ENCODE measurements around the gene C20orf144. TPM values are rescaled to one million over a fixed set of nuclear protein-coding genes. Genes with fewer than 3 reads are reported as not detected.
"Not testable (repeated sequence)": the region's sequence is repeated elsewhere in the genome, so short reads cannot be mapped to it uniquely, and the experiment has no call there.

The C20orf144 gene
- total RNA-seq, 5 donors from 2014 or later (not counting 1 experiment from before 2014, with no cell fraction given): 0.16 to 0.26 (median 0.22) TPM; not detected in 1

- no peak overlapping the region for H3K27ac Mint-ChIP-seq
- ATAC-seq (replicated peaks in 1 of 4): no peak
- no peaks in the 10 kb centered on the region for H3K27me3 Mint-ChIP-seq
- H3K4me1 Mint-ChIP-seq: peaks cover 5 to 19% (median 6%) of the 10 kb centered on the region in 3 donors
- Histone ChIP-seq H3K27ac (ENCODE audit: low read length) (no peak overlapping the region), H3K4me1 (ENCODE audit: control insufficient read depth in 1 of 2, extremely low read depth in 1 of 2, insufficient read depth in 2 of 2, low read length in 2 of 2) (peaks cover 0 to 16% of the 10 kb centered on the region in 2 experiments), H3K9me3 (no peaks in the 10 kb centered on the region), H3K4me3 (ENCODE audit: control insufficient read depth in 1 of 2, extremely low read depth in 1 of 2, low read length in 1 of 2) (no peak overlapping the region), H3K36me3 (ENCODE audit: control insufficient read depth in 2 of 2, extremely low read depth in 1 of 2, insufficient read depth in 1 of 2, low read length in 1 of 2) (peaks cover 8 to 50% of the 10 kb centered on the region in 2 donors), H3K27me3 (replicated peaks in 1 of 2; ENCODE audit: control insufficient read depth in 2 of 2, extremely low read depth in 1 of 2, insufficient read depth in 2 of 2, low read length in 1 of 2) (no peaks in the 10 kb centered on the region)
- 95% methylated on average over 28 of the region's 28 CpGs for WGBS (ENCODE audit: insufficient coverage)
- peaks cover 29% of the 10 kb centered on the region for H3K36me3 Mint-ChIP-seq
- no peak overlapping the region for H3K4me3 Mint-ChIP-seq
- ChIA-PET CTCF (no interaction called here), POLR2A (no interaction called here)
- no peaks in the 10 kb centered on the region for H3K9me3 Mint-ChIP-seq
- DNase-seq: no peak
Observed at GRCh38 chr20:33644313-33645071, 17.6 kb upstream of the C20orf144 start.

GRCh38 chr20:33645072-33645358 is 17.1 kb upstream of the C20orf144 start:
- H3K36me3 Mint-ChIP-seq: peaks cover 26% of the 10 kb centered on the region
- no peak overlapping the region for H3K27ac Mint-ChIP-seq
- peaks cover 5 to 19% (median 7%) of the 10 kb centered on the region in 3 donors for H3K4me1 Mint-ChIP-seq
- DNase-seq (no peak), ATAC-seq (replicated peaks in 1 of 4) (no peak)
- H3K9me3 ChIP-seq: no peaks in the 10 kb centered on the region
- H3K4me3 Mint-ChIP-seq: no peak overlapping the region
- ChIA-PET CTCF (no interaction called here), POLR2A (no interaction called here)
- H3K27me3 ChIP-seq (replicated peaks in 1 of 2; ENCODE audit: control insufficient read depth in 2 of 2, extremely low read depth in 1 of 2, insufficient read depth in 2 of 2, low read length in 1 of 2): no peaks in the 10 kb centered on the region
- peaks cover 5 to 45% of the 10 kb centered on the region in 2 donors for H3K36me3 ChIP-seq (ENCODE audit: control insufficient read depth in 2 of 2, extremely low read depth in 1 of 2, insufficient read depth in 1 of 2, low read length in 1 of 2)
- no peaks in the 10 kb centered on the region for H3K9me3 Mint-ChIP-seq
- peaks cover 0 to 16% of the 10 kb centered on the region in 2 experiments for H3K4me1 ChIP-seq (ENCODE audit: control insufficient read depth in 1 of 2, extremely low read depth in 1 of 2, insufficient read depth in 2 of 2, low read length in 2 of 2)
- no peak overlapping the region for H3K4me3 ChIP-seq (ENCODE audit: control insufficient read depth in 1 of 2, extremely low read depth in 1 of 2, low read length in 1 of 2)
- WGBS (ENCODE audit: insufficient coverage): 100% methylated on average over 2 of the region's 4 CpGs
- H3K27ac ChIP-seq (ENCODE audit: low read length): no peak overlapping the region
- no peaks in the 10 kb centered on the region for H3K27me3 Mint-ChIP-seq

- Histone ChIP-seq H3K36me3 (ENCODE audit: control insufficient read depth in 2 of 2, extremely low read depth in 1 of 2, insufficient read depth in 1 of 2, low read length in 1 of 2) (peaks cover under 1 to 41% of the 10 kb centered on the region in 2 donors), H3K27me3 (replicated peaks in 1 of 2; ENCODE audit: control insufficient read depth in 2 of 2, extremely low read depth in 1 of 2, insufficient read depth in 2 of 2, low read length in 1 of 2) (no peaks in the 10 kb centered on the region), H3K4me1 (ENCODE audit: control insufficient read depth in 1 of 2, extremely low read depth in 1 of 2, insufficient read depth in 2 of 2, low read length in 2 of 2) (peaks cover 0 to 16% of the 10 kb centered on the region in 2 experiments), H3K9me3 (no peaks in the 10 kb centered on the region), H3K27ac (ENCODE audit: low read length) (no peak overlapping the region), H3K4me3 (ENCODE audit: control insufficient read depth in 1 of 2, extremely low read depth in 1 of 2, low read length in 1 of 2) (no peak overlapping the region)
- H3K4me1 Mint-ChIP-seq: peaks cover 5 to 19% (median 7%) of the 10 kb centered on the region in 3 donors
- no peaks in the 10 kb centered on the region for H3K9me3 Mint-ChIP-seq
- no peak overlapping the region for H3K27ac Mint-ChIP-seq
- no peaks in the 10 kb centered on the region for H3K27me3 Mint-ChIP-seq
- ATAC-seq (replicated peaks in 1 of 4) (no peak), DNase-seq (no peak)
- H3K36me3 Mint-ChIP-seq: peaks cover 22% of the 10 kb centered on the region
- ChIA-PET CTCF (interaction anchor here in 1 of 2 donors (0.8 kb wide), 1 partner anchor 23 kb away, joined by 3 read pairs; no protein-coding TSS in a partner anchor), POLR2A (no interaction called here)
- no peak overlapping the region for H3K4me3 Mint-ChIP-seq
- WGBS (ENCODE audit: insufficient coverage): 100% methylated on average over 1 of the region's 2 CpGs
Observed at GRCh38 chr20:33645396-33645795, 16.7 kb upstream of the C20orf144 start.

GRCh38 chr20:33646191-33646590 is 15.9 kb upstream of the C20orf144 start:
- Histone ChIP-seq H3K9me3 (no peaks in the 10 kb centered on the region), H3K27me3 (replicated peaks in 1 of 2; ENCODE audit: control insufficient read depth in 2 of 2, extremely low read depth in 1 of 2, insufficient read depth in 2 of 2, low read length in 1 of 2) (no peaks in the 10 kb centered on the region), H3K4me1 (ENCODE audit: control insufficient read depth in 1 of 2, extremely low read depth in 1 of 2, insufficient read depth in 2 of 2, low read length in 2 of 2) (peaks cover 0 to 16% of the 10 kb centered on the region in 2 experiments), H3K36me3 (ENCODE audit: control insufficient read depth in 2 of 2, extremely low read depth in 1 of 2, insufficient read depth in 1 of 2, low read length in 1 of 2) (peaks cover 0 to 34% of the 10 kb centered on the region in 2 donors), H3K27ac (ENCODE audit: low read length) (no peak overlapping the region), H3K4me3 (ENCODE audit: control insufficient read depth in 1 of 2, extremely low read depth in 1 of 2, low read length in 1 of 2) (no peak overlapping the region)
- no peak for DNase-seq
- POLR2A ChIA-PET: no interaction called here
- Mint-ChIP-seq H3K27me3 (no peaks in the 10 kb centered on the region), H3K4me3 (no peak overlapping the region), H3K4me1 (peaks cover 5 to 19% (median 7%) of the 10 kb centered on the region in 3 donors), H3K9me3 (no peaks in the 10 kb centered on the region), H3K27ac (no peak overlapping the region), H3K36me3 (peaks cover 18% of the 10 kb centered on the region)
- CTCF ChIA-PET: interaction anchor here in 1 of 2 donors (0.8 kb wide), 1 partner anchor 22 kb away, joined by 3 read pairs; no protein-coding TSS in a partner anchor
- WGBS (ENCODE audit: insufficient coverage): 100% methylated on average over 1 of the region's 5 CpGs
- ATAC-seq (replicated peaks in 1 of 4): no peak

GRCh38 chr20:33646959-33647602 is 15.0 kb upstream of the C20orf144 start:
- H3K4me3 Mint-ChIP-seq; DNase-seq; H3K4me3 ChIP-seq (ENCODE audit: control insufficient read depth in 1 of 2, extremely low read depth in 1 of 2, low read length in 1 of 2); H3K27ac Mint-ChIP-seq; CTCF ChIA-PET; H3K27me3 Mint-ChIP-seq; H3K9me3 Mint-ChIP-seq; ATAC-seq (replicated peaks in 1 of 4); H3K9me3 ChIP-seq; H3K27me3 ChIP-seq (replicated peaks in 1 of 2; ENCODE audit: control insufficient read depth in 2 of 2, extremely low read depth in 1 of 2, insufficient read depth in 2 of 2, low read length in 1 of 2): not testable (repeated sequence)
- Mint-ChIP-seq H3K4me1 (peaks cover 5 to 19% (median 7%) of the 10 kb centered on the region in 3 donors), H3K36me3 (peaks cover 18% of the 10 kb centered on the region)
- peaks cover 0 to 28% of the 10 kb centered on the region in 2 donors for H3K36me3 ChIP-seq (ENCODE audit: control insufficient read depth in 2 of 2, extremely low read depth in 1 of 2, insufficient read depth in 1 of 2, low read length in 1 of 2)
- 88% methylated on average over 5 of the region's 14 CpGs for WGBS (ENCODE audit: insufficient coverage)
- POLR2A ChIA-PET: interaction anchor here in 1 of 2 donors (0.8 kb wide), 1 partner anchor 1471 kb away, joined by 3 read pairs; no protein-coding TSS in a partner anchor
- H3K27ac ChIP-seq (ENCODE audit: low read length): peak overlapping the region; percentile 29
- peaks cover 0 to 16% of the 10 kb centered on the region in 2 experiments for H3K4me1 ChIP-seq (ENCODE audit: control insufficient read depth in 1 of 2, extremely low read depth in 1 of 2, insufficient read depth in 2 of 2, low read length in 2 of 2)

GRCh38 chr20:33647603-33648395 is 14.3 kb upstream of the C20orf144 start:
- no peaks in the 10 kb centered on the region for H3K9me3 Mint-ChIP-seq
- POLR2A ChIA-PET: interaction anchor here in 1 of 2 donors (0.8 kb wide), 1 partner anchor 1471 kb away, joined by 3 read pairs; no protein-coding TSS in a partner anchor

More at GRCh38 chr20:33647603-33648395, 14.3 kb upstream of the C20orf144 start:
- CTCF ChIA-PET: interaction anchor here in 1 of 2 donors (0.5 kb wide), 1 partner anchor 147 kb away, joined by 4 read pairs; no protein-coding TSS in a partner anchor
- Histone ChIP-seq H3K36me3 (ENCODE audit: control insufficient read depth in 2 of 2, extremely low read depth in 1 of 2, insufficient read depth in 1 of 2, low read length in 1 of 2) (peaks cover 0 to 23% of the 10 kb centered on the region in 2 donors), H3K27me3 (replicated peaks in 1 of 2; ENCODE audit: control insufficient read depth in 2 of 2, extremely low read depth in 1 of 2, insufficient read depth in 2 of 2, low read length in 1 of 2) (no peaks in the 10 kb centered on the region), H3K4me1 (ENCODE audit: control insufficient read depth in 1 of 2, extremely low read depth in 1 of 2, insufficient read depth in 2 of 2, low read length in 2 of 2) (peaks cover 0 to 16% of the 10 kb centered on the region in 2 experiments), H3K4me3 (ENCODE audit: control insufficient read depth in 1 of 2, extremely low read depth in 1 of 2, low read length in 1 of 2) (no peak overlapping the region), H3K9me3 (no peaks in the 10 kb centered on the region), H3K27ac (ENCODE audit: low read length) (peak overlapping the region; percentile 29)
- DNase-seq (peak in 1 of 35 experiments; percentile 35), ATAC-seq (replicated peaks in 1 of 4) (peak in 1 of 4 experiments; percentile 45)
- Mint-ChIP-seq H3K27ac (peak overlapping the region in 1 of 2 donors; percentile 77), H3K4me3 (no peak overlapping the region), H3K36me3 (peaks cover 18% of the 10 kb centered on the region), H3K27me3 (no peaks in the 10 kb centered on the region), H3K4me1 (peaks cover 5 to 19% (median 7%) of the 10 kb centered on the region in 3 donors)
- WGBS (ENCODE audit: insufficient coverage): 81% methylated on average over 3 of the region's 11 CpGs
